Measurements from ENCODE around the gene ADAMTS2. TPM values are rescaled to one million over a fixed set of nuclear protein-coding genes. Genes with fewer than 3 reads are reported as not detected.
A peak's percentile ranks its signal among the peaks of the same experiment; 100 is the strongest.

The ADAMTS2 gene
- total and polyA plus RNA-seq, 2 donors from 2014 or later, result 2.0 to 13.6 TPM

- DNase-seq (peak in 2 of 5 donors; percentile 23 to 46), FAIRE-seq (no peak)
- no peaks in the 10 kb centered on the region for H3K4me1 ChIP-seq (ENCODE audit: control insufficient read depth in 2 of 3, insufficient read depth in 2 of 3, low read depth in 1 of 3, low read length in 3 of 3)
Measured at GRCh38 chr5:179193746-179194145, 151.5 kb downstream of the ADAMTS2 start.

GRCh38 chr5:179192891-179193470 is 152.3 kb downstream of the ADAMTS2 start:
- intact Hi-C loops (cut with DNase I), result no loop called here

More at GRCh38 chr5:179193746-179194145, 151.5 kb downstream of the ADAMTS2 start:
- Histone ChIP-seq H3K36me3 (ENCODE audit: control insufficient read depth in 2 of 3, insufficient read depth in 3 of 3, low read length in 3 of 3) (no peaks in the 10 kb centered on the region), H3K9ac (ENCODE audit: low read length in 3 of 3) (no peak overlapping the region), H3K4me3 (ENCODE audit: low read length in 3 of 3) (no peak overlapping the region), H3K27ac (ENCODE audit: low read depth in 2 of 2, low read length in 2 of 2) (no peak overlapping the region), H3K9me3 (ENCODE audit: control insufficient read depth in 2 of 3, insufficient read depth in 1 of 3, low read length in 3 of 3) (no peaks in the 10 kb centered on the region), H3K27me3 (ENCODE audit: control insufficient read depth, insufficient read depth, low read length) (no peaks in the 10 kb centered on the region)
- TF ChIP-seq CTCF (IDR thresholded peaks at IDR 0.05; ENCODE audit: borderline replicate concordance, extremely low read depth, insufficient read depth), result no peak
- intact Hi-C loops (cut with DNase I), result no loop called here

GRCh38 chr5:179192185-179192890 is 152.9 kb downstream of the ADAMTS2 start:
- no peak for TF ChIP-seq CTCF (IDR thresholded peaks at IDR 0.05; ENCODE audit: borderline replicate concordance, extremely low read depth, insufficient read depth)
- no peak overlapping the region for H3K9ac ChIP-seq (ENCODE audit: low read length in 3 of 3)
- no peaks in the 10 kb centered on the region for H3K36me3 ChIP-seq (ENCODE audit: control insufficient read depth in 2 of 3, insufficient read depth in 3 of 3, low read length in 3 of 3)
- H3K27ac ChIP-seq (ENCODE audit: low read depth in 2 of 2, low read length in 2 of 2), result no peak overlapping the region
- DNase-seq (peak in 2 of 5 donors; percentile 31 to 43), FAIRE-seq (no peak)
- intact Hi-C loops (cut with DNase I), result no loop called here
- H3K27me3 ChIP-seq (ENCODE audit: control insufficient read depth, insufficient read depth, low read length), result no peaks in the 10 kb centered on the region
- H3K4me3 ChIP-seq (ENCODE audit: low read length in 3 of 3), result no peak overlapping the region
- H3K9me3 ChIP-seq (ENCODE audit: control insufficient read depth in 2 of 3, insufficient read depth in 1 of 3, low read length in 3 of 3), result no peaks in the 10 kb centered on the region
- H3K4me1 ChIP-seq (ENCODE audit: control insufficient read depth in 2 of 3, insufficient read depth in 2 of 3, low read depth in 1 of 3, low read length in 3 of 3), result no peaks in the 10 kb centered on the region

More at GRCh38 chr5:179192891-179193470, 152.3 kb downstream of the ADAMTS2 start:
- DNase-seq, result peak in 2 of 5 donors; percentile 30 to 55
- FAIRE-seq, result no peak
- H3K36me3 ChIP-seq (ENCODE audit: control insufficient read depth in 2 of 3, insufficient read depth in 3 of 3, low read length in 3 of 3), result no peaks in the 10 kb centered on the region
- H3K9me3 ChIP-seq (ENCODE audit: control insufficient read depth in 2 of 3, insufficient read depth in 1 of 3, low read length in 3 of 3), result no peaks in the 10 kb centered on the region
- no peak overlapping the region for H3K4me3 ChIP-seq (ENCODE audit: low read length in 3 of 3)
- H3K9ac ChIP-seq (ENCODE audit: low read length in 3 of 3), result no peak overlapping the region
- H3K27ac ChIP-seq (ENCODE audit: low read depth in 2 of 2, low read length in 2 of 2), result no peak overlapping the region
- H3K4me1 ChIP-seq (ENCODE audit: control insufficient read depth in 2 of 3, insufficient read depth in 2 of 3, low read depth in 1 of 3, low read length in 3 of 3), result no peaks in the 10 kb centered on the region
- no peaks in the 10 kb centered on the region for H3K27me3 ChIP-seq (ENCODE audit: control insufficient read depth, insufficient read depth, low read length)
- no peak for TF ChIP-seq CTCF (IDR thresholded peaks at IDR 0.05; ENCODE audit: borderline replicate concordance, extremely low read depth, insufficient read depth)

Measured in kidney (tissue), 14 donors.